Measurements from ENCODE around the gene DIDO1. TPM values are rescaled to one million over a fixed set of nuclear protein-coding genes. Genes with fewer than 3 reads are reported as not detected.

Gene DIDO1
- total and polyA plus RNA-seq, 2 of the 4 experiments (the other 2 are of a cell fraction), result 21.8 to 28.1 TPM

DNA sequence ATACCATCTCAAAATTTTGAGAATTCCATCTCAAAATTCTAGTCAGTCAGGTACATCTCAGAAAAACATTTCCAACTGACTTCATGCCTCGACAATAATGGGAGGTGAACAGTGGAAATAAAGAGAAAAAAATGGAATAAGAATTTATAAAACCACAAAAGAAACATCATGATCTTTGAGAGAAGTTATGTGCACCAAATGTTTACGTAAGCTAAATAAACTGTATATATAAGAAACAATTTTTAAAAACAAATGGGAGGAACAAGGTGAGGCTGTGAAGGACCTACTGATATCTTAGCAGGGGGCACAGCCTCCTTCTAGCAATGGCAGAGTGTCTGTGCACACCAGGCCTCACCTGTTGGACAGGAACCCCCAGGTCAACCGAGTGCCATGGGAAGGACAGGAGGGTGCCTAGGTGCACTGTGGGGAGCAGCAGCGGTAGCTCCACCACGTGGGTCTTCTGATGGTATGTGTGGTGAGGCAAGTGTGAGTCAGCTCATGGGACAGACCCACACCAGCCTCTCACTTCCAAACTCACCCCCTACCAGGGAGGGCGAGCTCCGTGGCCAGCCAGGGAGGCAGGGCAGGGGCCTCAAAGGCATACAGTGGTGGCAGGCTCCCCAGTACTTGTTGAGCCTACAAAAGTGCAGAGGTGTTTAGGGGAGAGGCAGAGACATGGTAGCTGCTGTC lies 23.2 kb downstream of the DIDO1 start:
- Histone ChIP-seq H2AK9ac (replicated peaks; ENCODE audit: low read depth, low read length, poor library complexity) (no peak overlapping the region), H3K27ac (ENCODE audit: insufficient read depth, low read length) (peak overlapping the region; percentile 35; the same call in 1 of the 2 replicates), H2BK5ac (ENCODE audit: low read depth, low read length, poor library complexity, severe bottlenecking) (peak overlapping the region; percentile 61), H2AK5ac (ENCODE audit: low read depth, low read length) (no peak overlapping the region), H3K4ac (ENCODE audit: low read depth, low read length) (peak overlapping the region; percentile 15; the same call in 1 of the 2 replicates), H4K20me1 (ENCODE audit: insufficient read depth, low read length) (peaks cover 63% of the 10 kb centered on the region), H3K4me3 (ENCODE audit: insufficient read depth, low read depth, low read length) (no peak overlapping the region), H3K14ac (replicated peaks; ENCODE audit: low read depth, low read length) (no peak overlapping the region), H3K27me3 (ENCODE audit: control insufficient read depth, insufficient read depth, low read length) (no peaks in the 10 kb centered on the region), H3K18ac (ENCODE audit: low read depth, low read length) (no peak overlapping the region), H3K9me3 (ENCODE audit: control insufficient read depth, insufficient read depth, low read length) (no peaks in the 10 kb centered on the region), H4K8ac (ENCODE audit: low read depth in 2 of 2, low read length in 2 of 2) (no peak overlapping the region), H3K9ac (ENCODE audit: low read depth, low read length) (no peak overlapping the region), H2BK20ac (ENCODE audit: low read depth, low read length) (no peak overlapping the region), H4K91ac (ENCODE audit: insufficient read depth, low read depth, low read length) (no peak overlapping the region), H3K4me1 (ENCODE audit: control insufficient read depth, insufficient read depth, low read length) (peaks cover 31% of the 10 kb centered on the region), H3K23ac (ENCODE audit: low read depth, low read length) (no peak overlapping the region), H4K5ac (ENCODE audit: low read depth, low read length) (no peak overlapping the region), H3K56ac (ENCODE audit: extremely low read depth, insufficient read depth, low read length) (no peak overlapping the region), H3K36me3 (ENCODE audit: control insufficient read depth, insufficient read depth, low read length) (peaks cover 49% of the 10 kb centered on the region), H2BK120ac (ENCODE audit: low read depth, low read length) (no peak overlapping the region), H2AFZ (replicated peaks; ENCODE audit: low read length, poor library complexity) (no peak overlapping the region), H2BK15ac (ENCODE audit: low read depth, low read length) (no peak overlapping the region), H3K4me2 (ENCODE audit: low read depth, low read length) (peak overlapping the region; percentile 32), H3K79me1 (ENCODE audit: low read depth in 1 of 2, low read length in 2 of 2) (peaks cover 25 to 88% of the 10 kb centered on the region in 2 experiments), H3K9me1 (ENCODE audit: insufficient read depth, low read length) (peaks cover 15% of the 10 kb centered on the region)
- CTCF ChIA-PET, result no interaction called here
- intact Hi-C loops (cut with micrococcal nuclease), result no loop called here
- dilution Hi-C loops (cut with HindIII; ENCODE audit: low sequenced_read_pairs, unreplicated experiment), result no loop called here
- no TSS peak for BruUV-seq (replicated peaks)
- WGBS, 2 experiments (ENCODE audit: extremely low coverage in 2 of 2, insufficient read length in 1 of 2), result no CpG with 5 or more reads among the region's 7 CpGs
- in situ Hi-C loops (cut with MboI; ENCODE audit: low sequenced_read_pairs), result no loop called here
- peak; percentile 72 for ATAC-seq (ENCODE audit: low read depth)
- peak; percentile 83 for DNase-seq
- POLR2A ChIA-PET (ENCODE audit: unreplicated experiment), result interaction anchor here (0.6 kb wide), 1 partner anchor 50 kb away, joined by 3 read pairs; no protein-coding TSS in a partner anchor
- TF ChIP-seq MXI1 (IDR thresholded peaks at IDR 0.05; ENCODE audit: borderline replicate concordance, low read depth, low read length), result peak; percentile 73
- TF ChIP-seq ELK1 (IDR thresholded peaks at IDR 0.05; ENCODE audit: borderline replicate concordance, low read depth, low read length), result no peak
- TF ChIP-seq FOS (IDR thresholded peaks at IDR 0.05; ENCODE audit: low read depth, low read length), result peak; percentile 59
- no peak for TF ChIP-seq RFX5 (IDR thresholded peaks at IDR 0.05; ENCODE audit: low read depth, low read length)
- no peak for TF ChIP-seq POLR2A (IDR thresholded peaks at IDR 0.05; ENCODE audit: low read depth, low read length)
- TF ChIP-seq RAD21 (IDR thresholded peaks at IDR 0.05; ENCODE audit: low read length), result no peak
- peak; percentile 7; the same call in 1 of the 2 replicates for TF ChIP-seq BHLHE40 (IDR thresholded peaks at IDR 0.05; ENCODE audit: low read depth, low read length)
- TF ChIP-seq SMC3 (IDR thresholded peaks at IDR 0.05; ENCODE audit: low read depth, low read length), result no peak
- no peak for TF ChIP-seq NFE2L2 (IDR thresholded peaks at IDR 0.05; ENCODE audit: low read depth, low read length)
- peak; percentile 76 for TF ChIP-seq CEBPB (IDR thresholded peaks at IDR 0.05; ENCODE audit: low read depth, low read length)
- peak; percentile 49; the same call in 1 of the 2 replicates for TF ChIP-seq MAZ (IDR thresholded peaks at IDR 0.05; ENCODE audit: borderline replicate concordance, low read depth, low read length)
- TF ChIP-seq, protein P1, sequence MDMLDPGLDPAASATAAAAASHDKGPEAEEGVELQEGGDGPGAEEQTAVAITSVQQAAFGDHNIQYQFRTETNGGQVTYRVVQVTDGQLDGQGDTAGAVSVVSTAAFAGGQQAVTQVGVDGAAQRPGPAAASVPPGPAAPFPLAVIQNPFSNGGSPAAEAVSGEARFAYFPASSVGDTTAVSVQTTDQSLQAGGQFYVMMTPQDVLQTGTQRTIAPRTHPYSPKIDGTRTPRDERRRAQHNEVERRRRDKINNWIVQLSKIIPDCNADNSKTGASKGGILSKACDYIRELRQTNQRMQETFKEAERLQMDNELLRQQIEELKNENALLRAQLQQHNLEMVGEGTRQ (IDR thresholded peaks at IDR 0.05; ENCODE audit: low read depth, low read length), result peak; percentile 87
- no peak for TF ChIP-seq RCOR1 (IDR thresholded peaks at IDR 0.05; ENCODE audit: insufficient replicate concordance, low read length)
- TF ChIP-seq CHD1 (IDR thresholded peaks at IDR 0.05; ENCODE audit: low read depth, low read length), result no peak
- TF ChIP-seq, protein P2, sequence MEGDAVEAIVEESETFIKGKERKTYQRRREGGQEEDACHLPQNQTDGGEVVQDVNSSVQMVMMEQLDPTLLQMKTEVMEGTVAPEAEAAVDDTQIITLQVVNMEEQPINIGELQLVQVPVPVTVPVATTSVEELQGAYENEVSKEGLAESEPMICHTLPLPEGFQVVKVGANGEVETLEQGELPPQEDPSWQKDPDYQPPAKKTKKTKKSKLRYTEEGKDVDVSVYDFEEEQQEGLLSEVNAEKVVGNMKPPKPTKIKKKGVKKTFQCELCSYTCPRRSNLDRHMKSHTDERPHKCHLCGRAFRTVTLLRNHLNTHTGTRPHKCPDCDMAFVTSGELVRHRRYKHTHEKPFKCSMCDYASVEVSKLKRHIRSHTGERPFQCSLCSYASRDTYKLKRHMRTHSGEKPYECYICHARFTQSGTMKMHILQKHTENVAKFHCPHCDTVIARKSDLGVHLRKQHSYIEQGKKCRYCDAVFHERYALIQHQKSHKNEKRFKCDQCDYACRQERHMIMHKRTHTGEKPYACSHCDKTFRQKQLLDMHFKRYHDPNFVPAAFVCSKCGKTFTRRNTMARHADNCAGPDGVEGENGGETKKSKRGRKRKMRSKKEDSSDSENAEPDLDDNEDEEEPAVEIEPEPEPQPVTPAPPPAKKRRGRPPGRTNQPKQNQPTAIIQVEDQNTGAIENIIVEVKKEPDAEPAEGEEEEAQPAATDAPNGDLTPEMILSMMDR (conservative IDR thresholded peaks at IDR 0.05; ENCODE audit: low read depth, low read length), result no peak

Data from IMR-90 (cell line).